Activated CD8-positive, alpha-beta memory T cell treated with anti-CD3 and anti-CD28 coated beads, Interleukin-2, amount 50 U/mL, for 48 hours (primary cell): ENCODE data around the gene COPS7B.
A peak's percentile ranks its signal among the peaks of the same experiment; 100 is the strongest.
"Not testable (repeated sequence)": the region's sequence is repeated elsewhere in the genome, so short reads cannot be mapped to it uniquely, and the experiment has no call there.

Source experiments
- DNase-seq: peaks from one replicate; pipeline ENCODE4 v3.0.0-alpha.2; 2020

The COPS7B gene

GRCh38 chr2:231786177-231786916, at the start of gene COPS7B:
Gene COPS7B, plus strand, starts transcription at chr2:231786445. Its CDS starts 2,126 bp downstream, at chr2:231788571.
- peak; percentile 92 for DNase-seq

- no peak for DNase-seq
These were observed 48.5 kb upstream of the COPS7B start for GRCh38 chr2:231737761-231738160.

GRCh38 chr2:231743376-231744116, 42.7 kb upstream of the COPS7B start:
- DNase-seq = no peak

- no peak for DNase-seq
These were observed 40.8 kb upstream of the COPS7B start for GRCh38 chr2:231745303-231746038.

GRCh38 chr2:231748153-231748896, 37.9 kb upstream of the COPS7B start:
- not testable (repeated sequence) for DNase-seq

GRCh38 chr2:231749016-231749415, 37.2 kb upstream of the COPS7B start:
- DNase-seq = not testable (repeated sequence)

- no peak for DNase-seq
These were observed 35.0 kb upstream of the COPS7B start for GRCh38 chr2:231751042-231751815.

- no peak for DNase-seq
These were observed 34.2 kb upstream of the COPS7B start for GRCh38 chr2:231752061-231752460.

- DNase-seq = no peak
These were observed 24.5 kb upstream of the COPS7B start for GRCh38 chr2:231761735-231762134.

GRCh38 chr2:231764124-231764523, 22.1 kb upstream of the COPS7B start:
- DNase-seq = no peak

GRCh38 chr2:231764760-231765159, 21.5 kb upstream of the COPS7B start:
- no peak for DNase-seq

- DNase-seq = no peak
These were observed 20.7 kb upstream of the COPS7B start for GRCh38 chr2:231765496-231765929.

GRCh38 chr2:231769170-231770136, 16.8 kb upstream of the COPS7B start:
- no peak for DNase-seq

GRCh38 chr2:231780123-231780908, 5.9 kb upstream of the COPS7B start:
- peak; percentile 57 for DNase-seq

GRCh38 chr2:231780909-231781797, 5.1 kb upstream of the COPS7B start, which contains the start of gene PDE6D:
Gene PDE6D, minus strand, starts transcription at chr2:231781282. Its CDS starts 168 bp downstream, at chr2:231781114.
- peak; percentile 99 for DNase-seq

- no peak for DNase-seq
These were observed 4.2 kb upstream of the COPS7B start for GRCh38 chr2:231781798-231782726.

GRCh38 chr2:231785413-231785812, 832 bp upstream of the COPS7B start:
- DNase-seq = no peak

GRCh38 chr2:231785822-231786176, 446 bp upstream of the COPS7B start:
- no peak for DNase-seq
